ENCODE measurements around the gene CRTAC1.

Gene CRTAC1

DNA sequence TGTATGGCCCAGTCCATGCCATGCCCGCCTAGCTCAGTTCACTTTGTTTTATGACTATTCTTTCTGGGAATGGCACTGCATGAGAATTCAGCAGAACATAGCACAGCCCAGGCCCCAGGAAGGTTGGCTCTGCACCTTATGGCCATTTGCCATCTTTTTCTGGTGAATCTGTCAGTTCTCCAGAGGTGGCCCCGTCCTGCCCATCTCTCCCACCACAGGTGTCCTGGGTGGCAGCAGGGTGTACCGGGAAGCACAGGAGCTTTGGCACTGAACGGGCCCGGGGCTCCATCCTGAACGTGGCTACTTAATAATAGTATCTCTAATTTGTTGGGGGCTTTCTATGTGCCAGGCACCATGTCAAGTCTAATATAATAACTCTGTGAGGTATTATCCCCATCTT, 156.1 kb downstream of the CRTAC1 start:
- Histone ChIP-seq H3K27ac (no peak overlapping the region), H3K9ac (no peak overlapping the region), H3K79me2 (no peaks in the 10 kb centered on the region), H3K4me2 (ENCODE audit: low read length) (no peak overlapping the region), H3K9me3 (ENCODE audit: control insufficient read depth, low read length) (no peaks in the 10 kb centered on the region), H3K4me3 (ENCODE audit: low read depth, low read length) (no peak overlapping the region), H3K27me3 (ENCODE audit: control insufficient read depth, insufficient read depth, low read length) (no peaks in the 10 kb centered on the region), H3K36me3 (ENCODE audit: control insufficient read depth, insufficient read depth, low read length) (no peaks in the 10 kb centered on the region), H3K4me1 (no peaks in the 10 kb centered on the region), H2AFZ (no peak overlapping the region)
- TF ChIP-seq, protein P1, sequence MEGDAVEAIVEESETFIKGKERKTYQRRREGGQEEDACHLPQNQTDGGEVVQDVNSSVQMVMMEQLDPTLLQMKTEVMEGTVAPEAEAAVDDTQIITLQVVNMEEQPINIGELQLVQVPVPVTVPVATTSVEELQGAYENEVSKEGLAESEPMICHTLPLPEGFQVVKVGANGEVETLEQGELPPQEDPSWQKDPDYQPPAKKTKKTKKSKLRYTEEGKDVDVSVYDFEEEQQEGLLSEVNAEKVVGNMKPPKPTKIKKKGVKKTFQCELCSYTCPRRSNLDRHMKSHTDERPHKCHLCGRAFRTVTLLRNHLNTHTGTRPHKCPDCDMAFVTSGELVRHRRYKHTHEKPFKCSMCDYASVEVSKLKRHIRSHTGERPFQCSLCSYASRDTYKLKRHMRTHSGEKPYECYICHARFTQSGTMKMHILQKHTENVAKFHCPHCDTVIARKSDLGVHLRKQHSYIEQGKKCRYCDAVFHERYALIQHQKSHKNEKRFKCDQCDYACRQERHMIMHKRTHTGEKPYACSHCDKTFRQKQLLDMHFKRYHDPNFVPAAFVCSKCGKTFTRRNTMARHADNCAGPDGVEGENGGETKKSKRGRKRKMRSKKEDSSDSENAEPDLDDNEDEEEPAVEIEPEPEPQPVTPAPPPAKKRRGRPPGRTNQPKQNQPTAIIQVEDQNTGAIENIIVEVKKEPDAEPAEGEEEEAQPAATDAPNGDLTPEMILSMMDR (IDR thresholded peaks at IDR 0.05) = no peak

DNA sequence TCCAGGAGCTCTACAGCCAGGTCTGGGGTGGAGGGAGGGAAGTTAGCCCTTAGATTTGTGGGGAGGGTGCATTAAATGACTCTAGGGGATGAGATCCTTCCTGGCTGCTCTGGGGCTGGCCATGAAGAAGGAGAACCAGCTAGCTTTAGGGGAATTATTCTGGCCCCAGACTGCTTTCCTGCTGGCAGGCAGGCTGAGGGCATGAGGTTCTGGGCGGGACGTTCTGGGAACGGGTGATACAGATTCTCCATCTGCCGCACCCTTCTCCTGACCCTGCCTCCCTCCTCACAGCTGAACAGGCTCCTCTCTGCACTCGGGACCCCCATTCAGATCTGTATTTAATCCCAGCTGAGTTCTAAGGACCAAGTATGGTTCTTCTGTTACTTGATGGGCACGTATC, 156.9 kb downstream of the CRTAC1 start:
- H3K4me1 ChIP-seq = peaks cover 7% of the 10 kb centered on the region
- H3K4me2 ChIP-seq (ENCODE audit: low read length) = no peak overlapping the region
- H3K9me3 ChIP-seq (ENCODE audit: control insufficient read depth, low read length) = no peaks in the 10 kb centered on the region
- H3K9ac ChIP-seq = no peak overlapping the region
- no peak overlapping the region for H3K27ac ChIP-seq
- TF ChIP-seq, protein P1 (IDR thresholded peaks at IDR 0.05) = no peak
- H3K27me3 ChIP-seq (ENCODE audit: control insufficient read depth, insufficient read depth, low read length) = no peaks in the 10 kb centered on the region
- no peaks in the 10 kb centered on the region for H3K36me3 ChIP-seq (ENCODE audit: control insufficient read depth, insufficient read depth, low read length)
- no peaks in the 10 kb centered on the region for H3K79me2 ChIP-seq
- no peak overlapping the region for H3K4me3 ChIP-seq (ENCODE audit: low read depth, low read length)
- H2AFZ ChIP-seq = no peak overlapping the region

DNA sequence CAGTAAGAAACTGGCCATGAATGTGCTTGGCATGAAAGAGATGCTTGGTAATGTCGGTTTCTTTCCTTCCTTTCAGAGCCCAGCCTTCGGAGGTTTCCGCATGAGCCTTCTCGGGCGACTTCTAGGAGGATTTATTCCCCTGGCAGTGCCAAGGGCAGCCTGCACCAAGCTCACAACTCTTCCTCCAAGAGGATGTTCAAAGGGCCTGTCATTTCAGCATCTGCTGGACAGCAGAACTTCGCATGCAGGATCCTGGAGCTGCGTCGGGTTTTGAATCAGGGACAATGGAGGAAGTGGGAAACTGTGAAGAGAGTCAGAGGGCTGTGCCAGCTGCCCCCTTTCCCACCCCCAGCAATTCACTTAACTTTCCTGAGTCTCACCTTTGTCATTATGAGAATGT, 159.4 kb downstream of the CRTAC1 start:
- Histone ChIP-seq H3K4me2 (ENCODE audit: low read length) (no peak overlapping the region), H3K27me3 (ENCODE audit: control insufficient read depth, insufficient read depth, low read length) (no peaks in the 10 kb centered on the region), H3K79me2 (no peaks in the 10 kb centered on the region), H3K4me3 (ENCODE audit: low read depth, low read length) (no peak overlapping the region), H2AFZ (no peak overlapping the region), H3K36me3 (ENCODE audit: control insufficient read depth, insufficient read depth, low read length) (no peaks in the 10 kb centered on the region), H3K9me3 (ENCODE audit: control insufficient read depth, low read length) (no peaks in the 10 kb centered on the region), H3K27ac (no peak overlapping the region), H3K4me1 (peaks cover 7% of the 10 kb centered on the region), H3K9ac (no peak overlapping the region)
- TF ChIP-seq, protein P1 (IDR thresholded peaks at IDR 0.05) = no peak

DNA sequence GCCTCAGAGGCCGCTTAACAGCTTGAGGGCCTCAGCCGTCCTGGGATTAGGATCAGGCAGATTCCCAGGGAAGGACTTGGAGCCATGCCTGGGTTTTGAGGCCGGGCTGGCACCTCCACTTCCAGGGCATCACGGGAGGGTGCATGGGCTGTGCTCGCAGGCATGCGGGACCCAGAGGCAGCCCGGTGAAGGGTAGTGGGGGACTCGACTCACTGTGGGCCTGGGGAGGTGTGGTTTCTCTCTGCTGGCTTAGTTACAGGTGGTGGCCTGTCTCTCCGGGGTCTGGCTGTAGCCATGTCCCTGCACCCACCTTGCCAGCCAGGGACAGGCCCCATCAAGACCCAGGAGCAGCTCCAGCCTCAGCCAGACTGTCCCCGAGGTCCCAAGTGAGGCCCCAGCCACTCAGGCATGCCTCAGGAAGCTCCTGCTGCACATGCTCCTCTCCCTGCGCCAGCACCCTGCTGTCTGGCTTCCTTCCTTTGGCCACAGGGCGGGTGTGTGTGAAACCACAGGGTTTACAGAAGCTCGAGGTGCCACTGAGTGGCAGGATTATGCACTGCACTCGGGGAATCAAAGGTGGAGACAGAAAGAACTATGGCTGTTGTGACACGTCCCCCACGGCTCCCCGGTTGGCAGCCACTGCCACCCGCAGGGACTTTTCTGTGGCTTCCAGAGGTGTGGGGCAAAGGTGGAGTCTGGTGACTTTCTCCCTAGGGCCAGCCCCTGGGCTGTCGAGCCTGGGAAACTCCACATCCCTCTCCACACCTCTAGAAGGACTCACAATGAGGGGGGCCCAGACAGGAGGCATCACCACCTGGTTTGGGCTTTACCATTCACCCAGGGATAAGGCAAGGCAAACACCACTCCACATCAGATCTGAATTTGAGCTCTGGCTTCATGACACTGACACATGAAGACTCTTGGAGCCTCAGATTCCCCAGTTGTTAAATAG, 161.1 kb downstream of the CRTAC1 start:
- no peak overlapping the region for H3K4me3 ChIP-seq (ENCODE audit: low read depth, low read length)

More for the DNA sequence above, 161.1 kb downstream of the CRTAC1 start:
- H3K4me1 ChIP-seq = peaks cover 7% of the 10 kb centered on the region
- TF ChIP-seq, protein P1 (IDR thresholded peaks at IDR 0.05) = peak; percentile 94
- H3K9ac ChIP-seq = no peak overlapping the region
- H3K36me3 ChIP-seq (ENCODE audit: control insufficient read depth, insufficient read depth, low read length) = no peaks in the 10 kb centered on the region
- H3K9me3 ChIP-seq (ENCODE audit: control insufficient read depth, low read length) = no peaks in the 10 kb centered on the region
- no peak overlapping the region for H3K27ac ChIP-seq
- no peaks in the 10 kb centered on the region for H3K79me2 ChIP-seq
- no peak overlapping the region for H3K4me2 ChIP-seq (ENCODE audit: low read length)
- H3K27me3 ChIP-seq (ENCODE audit: control insufficient read depth, insufficient read depth, low read length) = no peaks in the 10 kb centered on the region
- peak overlapping the region; percentile 85 for H2AFZ ChIP-seq
